Activated naive CD4-positive, alpha-beta T cell treated with anti-CD3 and anti-CD28 coated beads, Interleukin-2, amount 50 U/mL, for 24 hours (primary cell): ENCODE data around the gene MLLT10.

Experiments used
- H3K27ac Mint-ChIP-seq: one replicate; pipeline ENCODE4 v1.8.0; 2021; ENCODE audit warnings: mild to moderate bottlenecking, mixed read lengths
- H3K27me3 Mint-ChIP-seq: one replicate; pipeline ENCODE4 v1.8.0; 2021; ENCODE audit warnings: mixed read lengths
- H3K36me3 Mint-ChIP-seq: one replicate; pipeline ENCODE4 v1.8.0; 2021; ENCODE audit warnings: mixed read lengths
- H3K4me1 Mint-ChIP-seq: one replicate; pipeline ENCODE4 v1.8.0; 2021; ENCODE audit warnings: mixed read lengths
- H3K4me3 Mint-ChIP-seq: one replicate; pipeline ENCODE4 v1.8.0; 2021; ENCODE audit warnings: mild to moderate bottlenecking, mixed read lengths
- H3K9me3 Mint-ChIP-seq: one replicate; pipeline ENCODE4 v1.8.0; 2021; ENCODE audit warnings: mixed read lengths

The MLLT10 gene

GRCh38 chr10:21650353-21650752 lies 116.3 kb downstream of the MLLT10 start:
- peaks cover 33% of the 10 kb centered on the region for H3K4me1 Mint-ChIP-seq
- H3K9me3 Mint-ChIP-seq: no peaks in the 10 kb centered on the region
- H3K4me3 Mint-ChIP-seq: no peak overlapping the region
- no peaks in the 10 kb centered on the region for H3K27me3 Mint-ChIP-seq
- no peak overlapping the region for H3K27ac Mint-ChIP-seq
- peaks cover 18% of the 10 kb centered on the region for H3K36me3 Mint-ChIP-seq

- H3K4me1 Mint-ChIP-seq: peaks cover 13% of the 10 kb centered on the region
- H3K4me3 Mint-ChIP-seq: no peak overlapping the region
- H3K36me3 Mint-ChIP-seq: peaks cover 5% of the 10 kb centered on the region
- H3K9me3 Mint-ChIP-seq: no peaks in the 10 kb centered on the region
- no peaks in the 10 kb centered on the region for H3K27me3 Mint-ChIP-seq
- no peak overlapping the region for H3K27ac Mint-ChIP-seq
Measured at GRCh38 chr10:21655236-21655635, 121.2 kb downstream of the MLLT10 start.

GRCh38 chr10:21655687-21656086 lies 121.7 kb downstream of the MLLT10 start:
- no peak overlapping the region for H3K4me3 Mint-ChIP-seq
- peaks cover 13% of the 10 kb centered on the region for H3K4me1 Mint-ChIP-seq
- H3K27me3 Mint-ChIP-seq: no peaks in the 10 kb centered on the region
- H3K27ac Mint-ChIP-seq: no peak overlapping the region
- peaks cover 5% of the 10 kb centered on the region for H3K36me3 Mint-ChIP-seq
- no peaks in the 10 kb centered on the region for H3K9me3 Mint-ChIP-seq

- H3K27ac Mint-ChIP-seq: peak overlapping the region; percentile 33
- H3K9me3 Mint-ChIP-seq: no peaks in the 10 kb centered on the region
- peaks cover 45% of the 10 kb centered on the region for H3K4me1 Mint-ChIP-seq
- H3K36me3 Mint-ChIP-seq: peaks cover 8% of the 10 kb centered on the region
- H3K4me3 Mint-ChIP-seq: no peak overlapping the region
- H3K27me3 Mint-ChIP-seq: no peaks in the 10 kb centered on the region
Measured at GRCh38 chr10:21661087-21661486, 127.1 kb downstream of the MLLT10 start.

- H3K27me3 Mint-ChIP-seq: no peaks in the 10 kb centered on the region
- H3K4me1 Mint-ChIP-seq: peaks cover 49% of the 10 kb centered on the region
- H3K36me3 Mint-ChIP-seq: peaks cover 12% of the 10 kb centered on the region
- H3K27ac Mint-ChIP-seq: peak overlapping the region; percentile 19
- H3K9me3 Mint-ChIP-seq: no peaks in the 10 kb centered on the region
- peak overlapping the region; percentile 59 for H3K4me3 Mint-ChIP-seq
Measured at GRCh38 chr10:21661935-21662334, 127.9 kb downstream of the MLLT10 start.

GRCh38 chr10:21662635-21663034 lies 128.6 kb downstream of the MLLT10 start:
- Mint-ChIP-seq H3K4me1 (peaks cover 54% of the 10 kb centered on the region), H3K36me3 (peaks cover 13% of the 10 kb centered on the region), H3K27ac (no peak overlapping the region), H3K4me3 (no peak overlapping the region), H3K27me3 (no peaks in the 10 kb centered on the region), H3K9me3 (no peaks in the 10 kb centered on the region)

GRCh38 chr10:21668831-21669230 lies 134.8 kb downstream of the MLLT10 start:
- Mint-ChIP-seq H3K27me3 (no peaks in the 10 kb centered on the region), H3K27ac (no peak overlapping the region), H3K9me3 (no peaks in the 10 kb centered on the region), H3K4me3 (no peak overlapping the region), H3K36me3 (peaks cover 15% of the 10 kb centered on the region), H3K4me1 (peaks cover 35% of the 10 kb centered on the region)

GRCh38 chr10:21670391-21670790 lies 136.4 kb downstream of the MLLT10 start:
- Mint-ChIP-seq H3K27ac (no peak overlapping the region), H3K4me1 (peaks cover 33% of the 10 kb centered on the region), H3K9me3 (no peaks in the 10 kb centered on the region), H3K27me3 (no peaks in the 10 kb centered on the region), H3K4me3 (no peak overlapping the region), H3K36me3 (peaks cover 19% of the 10 kb centered on the region)

- H3K27me3 Mint-ChIP-seq: no peaks in the 10 kb centered on the region
- H3K4me3 Mint-ChIP-seq: no peak overlapping the region
- H3K9me3 Mint-ChIP-seq: no peaks in the 10 kb centered on the region
- no peak overlapping the region for H3K27ac Mint-ChIP-seq
- H3K4me1 Mint-ChIP-seq: peaks cover 19% of the 10 kb centered on the region
- peaks cover 13% of the 10 kb centered on the region for H3K36me3 Mint-ChIP-seq
Measured at GRCh38 chr10:21673668-21674067, 139.6 kb downstream of the MLLT10 start.

GRCh38 chr10:21675157-21675796 lies 141.2 kb downstream of the MLLT10 start:
- Mint-ChIP-seq H3K9me3 (no peaks in the 10 kb centered on the region), H3K4me1 (peaks cover 20% of the 10 kb centered on the region), H3K27me3 (no peaks in the 10 kb centered on the region), H3K4me3 (no peak overlapping the region), H3K27ac (no peak overlapping the region), H3K36me3 (peaks cover 14% of the 10 kb centered on the region)

GRCh38 chr10:21677551-21677950 lies 143.5 kb downstream of the MLLT10 start:
- H3K27ac Mint-ChIP-seq: no peak overlapping the region
- no peak overlapping the region for H3K4me3 Mint-ChIP-seq
- peaks cover 20% of the 10 kb centered on the region for H3K4me1 Mint-ChIP-seq
- H3K36me3 Mint-ChIP-seq: peaks cover 19% of the 10 kb centered on the region
- H3K9me3 Mint-ChIP-seq: no peaks in the 10 kb centered on the region
- H3K27me3 Mint-ChIP-seq: no peaks in the 10 kb centered on the region

- H3K27me3 Mint-ChIP-seq: no peaks in the 10 kb centered on the region
- H3K4me3 Mint-ChIP-seq: no peak overlapping the region
- H3K27ac Mint-ChIP-seq: no peak overlapping the region
- no peaks in the 10 kb centered on the region for H3K9me3 Mint-ChIP-seq
- peaks cover 25% of the 10 kb centered on the region for H3K4me1 Mint-ChIP-seq
- H3K36me3 Mint-ChIP-seq: peaks cover 24% of the 10 kb centered on the region
Measured at GRCh38 chr10:21681156-21681555, 147.1 kb downstream of the MLLT10 start.

- Mint-ChIP-seq H3K27me3 (no peaks in the 10 kb centered on the region), H3K36me3 (peaks cover 16% of the 10 kb centered on the region), H3K4me3 (no peak overlapping the region), H3K4me1 (peaks cover 25% of the 10 kb centered on the region), H3K27ac (no peak overlapping the region), H3K9me3 (no peaks in the 10 kb centered on the region)
Measured at GRCh38 chr10:21687266-21688008, 153.4 kb downstream of the MLLT10 start.

GRCh38 chr10:21688009-21688332 lies 153.9 kb downstream of the MLLT10 start:
- Mint-ChIP-seq H3K4me1 (peaks cover 27% of the 10 kb centered on the region), H3K27me3 (no peaks in the 10 kb centered on the region), H3K4me3 (no peak overlapping the region), H3K9me3 (no peaks in the 10 kb centered on the region), H3K27ac (no peak overlapping the region), H3K36me3 (peaks cover 18% of the 10 kb centered on the region)

- H3K27ac Mint-ChIP-seq: no peak overlapping the region
- H3K9me3 Mint-ChIP-seq: no peaks in the 10 kb centered on the region
Measured at GRCh38 chr10:21688870-21689269, 154.8 kb downstream of the MLLT10 start.

GRCh38 chr10:21689881-21690280 lies 155.8 kb downstream of the MLLT10 start:
- peak overlapping the region; percentile 38 for H3K27ac Mint-ChIP-seq
- H3K4me3 Mint-ChIP-seq: no peak overlapping the region
- no peaks in the 10 kb centered on the region for H3K27me3 Mint-ChIP-seq
- peaks cover 21% of the 10 kb centered on the region for H3K36me3 Mint-ChIP-seq
- no peaks in the 10 kb centered on the region for H3K9me3 Mint-ChIP-seq
- peaks cover 35% of the 10 kb centered on the region for H3K4me1 Mint-ChIP-seq

More at GRCh38 chr10:21688870-21689269, 154.8 kb downstream of the MLLT10 start:
- Mint-ChIP-seq H3K4me3 (no peak overlapping the region), H3K27me3 (no peaks in the 10 kb centered on the region), H3K36me3 (peaks cover 23% of the 10 kb centered on the region), H3K4me1 (peaks cover 36% of the 10 kb centered on the region)
